H1 (cell line): Measurements from ENCODE around the gene CAMTA2. TPM values are rescaled to one million over a fixed set of nuclear protein-coding genes. Genes with fewer than 3 reads are reported as not detected.

Experiments
- CHD7 ChIP-seq: fragments of 300-600 bp; sonication (generic); IDR thresholded peaks from 2 replicates; pipeline ENCODE4 v1.7.1; 2012; ENCODE audit warnings: low read length, moderate library complexity, mild to moderate bottlenecking, inconsistent platforms; ENCODE audit not compliant: insufficient replicate concordance
- polyA plus RNA-seq, 7 experiments: library from polyadenylated mRNA; depleted of rRNA in 3 of 7; stranded (reverse) in 5 of 7; unstranded in 2 of 7; fragments of >200 nt in 5 of 7; fragments of 200-250 nt in 2 of 7; gene quantifications; 1 replicate in 5 of 7; 2 replicates in 1 of 7; 4 replicates in 1 of 7; pipeline versions ENCODE4 v1.2.1 to v1.2.3, GENCODE V29; 2011 to 2013; ENCODE audit warnings: missing spikeins in 2 of 7, mixed read lengths in 2 of 7
- total RNA-seq: library from RNA; stranded (reverse); fragmentation: NEBNext Ultra II Directional; extraction: Animal tissue kit (Norgen Biotek cat#: 25700); gene quantifications from 2 replicates; pipeline ENCODE4 v1.2.1, GENCODE V29; 2021

The CAMTA2 gene
- total and polyA plus RNA-seq, 2 of the 8 experiments (the other 6 are each of a cell fraction or from before 2014, with no cell fraction given) = 5.5 to 12.0 TPM

- no peak for TF ChIP-seq CHD7
Observed at GRCh38 chr17:4999430-5000093, 12.1 kb upstream of the CAMTA2 start (continued).
